Activated T-cell treated with anti-CD3 and anti-CD28 coated beads for 48 hours (primary cell): ENCODE data around the gene TTC7B.

Experiments
- DNase-seq: peaks from one replicate; pipeline ENCODE4 v3.0.0-alpha.2; 2020; ENCODE audit warnings: low read depth

The TTC7B gene

DNA sequence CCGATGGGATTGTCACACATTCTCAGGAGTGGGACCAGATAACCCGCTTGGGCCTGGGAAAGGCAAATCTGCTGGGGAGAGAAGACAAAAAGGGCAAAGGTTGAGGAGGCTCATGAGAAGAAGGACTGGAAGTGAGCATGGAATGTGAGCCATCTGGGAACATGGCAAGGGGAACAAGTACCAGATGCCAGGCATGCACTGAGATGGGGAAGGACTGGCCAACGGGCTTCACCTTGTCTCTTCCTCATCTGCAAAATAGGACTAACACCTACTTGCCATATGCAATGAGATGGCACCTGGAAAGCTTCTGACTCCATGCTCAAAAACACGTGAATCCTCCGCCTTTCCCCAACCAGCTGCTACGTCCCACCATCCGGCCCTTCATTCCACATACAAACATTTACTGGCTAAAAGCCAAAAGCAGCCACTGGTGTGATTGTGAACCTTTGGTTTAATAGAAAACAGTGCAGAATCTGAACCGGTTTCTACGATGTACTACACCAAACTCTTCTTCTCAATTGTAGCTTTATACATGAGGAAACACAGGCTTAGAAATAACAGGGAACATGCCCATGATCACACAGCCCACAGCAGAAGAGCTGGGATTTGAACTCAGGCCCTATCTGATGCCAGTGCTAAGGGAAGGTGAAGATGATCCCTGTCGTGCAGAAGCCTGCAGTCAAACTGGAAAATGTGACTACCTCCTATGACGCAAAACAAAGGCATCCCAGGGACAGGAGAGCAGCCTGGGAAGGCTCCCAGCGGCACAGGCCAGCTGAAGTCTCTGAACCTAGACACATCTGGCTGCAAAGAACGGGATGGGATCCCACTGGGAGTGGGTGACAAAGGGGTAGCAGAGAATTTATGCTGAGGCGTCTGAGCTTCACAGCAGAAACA lies 112.1 kb downstream of the TTC7B start:
- DNase-seq: no peak

DNA sequence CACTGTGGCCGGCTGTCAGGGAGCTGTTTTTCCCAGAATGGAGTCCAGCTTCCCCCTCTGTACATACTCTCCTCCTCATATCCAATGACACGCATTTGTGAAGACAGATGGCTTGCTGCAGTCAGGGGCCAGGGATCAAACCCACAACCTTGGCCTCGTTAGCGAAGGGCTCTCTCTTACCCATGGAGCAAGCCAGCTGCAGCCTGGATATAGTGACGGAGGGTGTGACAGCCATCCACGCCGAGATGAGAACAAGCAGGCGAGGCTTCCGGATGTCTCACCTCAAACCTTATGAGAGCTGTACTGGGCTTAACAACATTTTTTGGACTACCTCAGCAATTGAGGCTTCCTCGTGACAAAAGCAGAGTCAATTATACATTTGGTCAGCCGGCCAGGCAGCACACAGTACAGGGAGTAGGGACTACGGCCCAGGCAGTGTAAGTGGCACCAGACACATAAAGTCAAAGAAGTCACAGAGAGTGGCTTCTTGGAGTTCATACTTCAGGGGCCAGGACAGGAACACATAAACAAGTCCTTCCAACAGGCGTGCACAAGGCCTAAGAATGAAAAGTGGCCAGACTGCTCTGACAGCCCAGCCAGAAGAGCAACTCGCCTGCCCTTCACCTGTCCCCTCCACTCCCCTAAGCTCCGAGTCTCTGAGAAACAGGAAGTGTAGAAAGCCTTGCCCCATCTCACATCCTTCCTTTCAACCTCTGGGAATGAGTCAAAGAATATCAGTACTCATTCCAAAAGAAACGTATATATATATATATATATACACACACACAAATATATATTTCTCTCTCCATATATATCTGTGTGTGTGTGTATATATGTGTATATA lies 115.1 kb downstream of the TTC7B start:
- DNase-seq: no peak

DNA sequence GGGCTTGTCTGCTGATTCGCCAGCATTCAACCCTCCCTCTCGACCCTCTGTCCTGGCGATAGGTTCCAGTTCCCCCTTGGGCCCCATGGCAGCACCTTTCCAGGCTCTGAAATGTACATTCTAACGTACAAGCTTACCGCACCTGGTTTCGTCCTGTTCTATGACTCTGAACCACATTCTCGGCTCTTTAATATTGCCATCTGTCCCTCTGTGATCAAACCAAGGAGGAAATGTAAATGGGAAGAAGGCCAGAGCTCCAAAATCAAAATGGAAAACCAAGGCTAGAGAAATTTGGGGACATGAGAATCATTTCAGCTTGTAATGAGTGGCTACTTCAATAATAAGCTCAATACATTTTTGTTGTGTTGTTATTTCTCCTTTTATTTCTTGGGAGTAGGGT lies 117.2 kb downstream of the TTC7B start:
- DNase-seq: no peak

DNA sequence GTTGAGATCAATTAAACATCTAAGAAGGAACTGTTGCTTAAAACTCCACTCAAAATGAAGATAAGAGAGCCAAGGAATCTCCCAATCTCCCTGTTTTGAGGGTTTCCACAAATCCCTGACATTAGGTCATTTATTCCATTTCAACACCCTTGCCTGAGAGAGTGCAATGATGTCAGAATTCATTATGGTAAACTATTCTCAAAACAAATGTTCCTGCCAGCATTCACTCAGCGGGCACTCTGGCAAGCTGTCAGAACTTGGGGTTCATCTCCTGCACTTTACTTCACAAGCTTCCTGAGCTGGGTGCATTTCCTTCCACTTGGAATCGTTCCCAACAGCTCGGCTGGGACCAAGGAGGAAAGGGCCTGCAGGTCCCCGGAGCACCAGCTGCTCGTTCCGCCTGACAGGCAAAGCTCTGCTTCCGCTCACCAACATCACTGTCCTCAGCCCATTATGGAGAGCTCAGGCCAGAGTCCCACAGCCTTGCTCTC lies 117.8 kb downstream of the TTC7B start:
- no peak for DNase-seq

DNA sequence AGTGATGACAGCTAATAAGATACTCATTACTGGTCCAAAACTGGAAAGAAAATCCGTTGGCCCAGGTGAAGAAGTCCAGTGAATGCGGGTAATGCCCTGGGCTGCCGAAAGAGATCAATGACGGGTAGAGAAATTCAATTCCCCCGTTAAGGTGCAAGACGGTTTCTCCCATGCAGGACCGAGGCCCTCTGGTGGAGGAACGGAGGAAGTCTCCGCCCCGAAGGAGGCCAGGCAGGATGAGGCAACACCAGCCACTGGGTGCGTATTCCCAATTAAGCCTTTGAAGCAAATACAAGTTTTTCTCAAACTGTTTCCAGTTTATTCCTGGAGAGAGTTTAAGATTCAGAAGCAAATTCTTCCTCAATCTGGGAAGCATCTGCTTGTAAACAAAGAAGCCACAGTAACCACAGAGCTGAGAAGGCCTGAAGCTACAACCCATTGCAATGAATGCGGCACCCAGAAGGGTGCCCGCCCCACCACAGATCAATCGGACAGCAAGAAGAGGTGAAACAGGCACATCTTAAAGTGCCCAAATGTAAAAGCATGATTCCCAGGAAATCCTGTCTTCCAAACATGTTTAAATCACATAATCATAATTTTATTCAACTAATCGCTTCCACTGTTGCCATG lies 118.5 kb downstream of the TTC7B start:
- DNase-seq: peak; percentile 67

DNA sequence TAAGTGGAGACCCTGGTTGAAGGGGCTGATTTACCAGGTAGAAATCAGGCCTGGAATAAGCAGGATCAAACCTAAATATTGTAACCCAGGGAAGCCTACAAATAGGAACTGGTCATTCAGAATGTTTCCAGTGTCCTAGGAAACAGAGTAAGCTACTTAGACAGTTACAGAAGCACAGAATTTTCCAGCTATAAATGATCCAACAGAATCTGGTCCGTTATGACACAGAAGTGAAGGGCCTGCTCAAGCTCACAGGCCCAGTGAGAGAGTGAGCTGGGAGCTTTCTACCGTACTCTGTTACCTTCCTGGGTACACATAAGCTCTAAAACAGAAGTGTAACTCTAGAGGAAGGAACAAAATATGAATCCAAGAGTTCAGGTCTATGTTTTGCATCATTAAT lies 119.1 kb downstream of the TTC7B start:
- DNase-seq: no peak

DNA sequence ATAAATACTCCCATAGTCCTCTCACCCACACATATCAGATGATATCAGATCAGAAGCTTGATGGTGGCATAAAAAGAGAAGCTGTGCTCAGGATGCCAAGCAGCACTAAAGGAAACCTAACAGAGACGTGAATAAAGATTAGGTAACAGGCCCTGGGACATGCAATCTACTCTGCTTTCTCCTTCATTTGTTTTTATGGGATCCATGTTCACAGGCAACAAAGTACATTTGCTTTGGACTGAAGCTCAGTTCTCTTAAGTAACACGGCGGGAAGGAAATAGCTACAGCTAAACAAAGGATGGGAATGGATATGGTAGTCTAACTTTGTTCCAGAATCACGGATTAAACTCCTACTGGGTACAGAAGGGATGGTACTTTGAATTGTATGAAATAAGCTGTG lies 119.5 kb downstream of the TTC7B start:
- DNase-seq: no peak

DNA sequence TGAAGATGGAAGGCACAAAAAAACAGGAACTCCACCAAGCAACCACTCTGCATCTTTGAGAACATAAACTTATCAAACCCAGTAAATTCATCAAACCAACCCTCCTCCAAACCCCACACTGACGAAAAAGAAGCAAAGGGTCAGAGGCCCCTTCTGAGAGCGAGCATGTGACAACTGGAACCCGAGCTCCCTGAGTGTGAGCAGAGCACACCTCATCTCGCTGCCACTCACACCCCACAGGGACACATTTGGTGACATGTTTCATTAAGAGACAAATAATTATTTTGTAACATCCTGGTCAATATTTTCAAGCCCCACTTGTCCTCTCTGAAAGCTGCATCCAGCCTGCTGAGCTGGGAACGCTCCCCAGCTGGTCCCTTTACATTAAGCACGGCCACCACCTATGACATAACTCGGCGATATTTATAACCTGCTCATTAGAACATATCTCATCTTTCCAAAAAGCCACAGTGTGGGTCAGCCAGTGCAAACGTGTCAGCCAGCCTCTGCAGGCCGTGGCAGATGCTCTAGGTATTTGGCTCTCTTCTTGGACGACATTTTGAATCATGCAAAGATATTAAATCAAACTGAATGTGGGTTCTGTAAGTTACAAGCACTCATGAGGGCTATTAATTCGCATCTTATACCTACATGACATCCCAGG lies 120.1 kb downstream of the TTC7B start:
- DNase-seq: no peak

DNA sequence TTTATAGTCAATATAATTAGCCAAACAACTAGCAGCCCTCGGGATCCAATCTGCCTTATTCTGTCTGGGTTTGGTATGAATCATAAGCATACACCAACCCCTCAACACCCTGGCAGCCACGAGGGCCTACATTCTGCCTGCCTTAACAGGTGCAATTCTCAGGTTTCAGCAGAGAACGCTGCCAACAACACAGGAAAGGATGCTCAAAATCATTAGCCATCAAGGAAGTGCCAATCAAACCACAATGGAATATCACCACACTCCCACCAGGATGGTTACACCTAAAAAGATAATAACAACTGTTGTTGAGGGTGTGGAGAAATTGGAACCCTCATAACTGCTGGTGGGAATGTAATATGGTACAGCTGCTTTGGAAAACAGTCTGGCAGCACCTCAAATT lies 122.8 kb downstream of the TTC7B start:
- no peak for DNase-seq

DNA sequence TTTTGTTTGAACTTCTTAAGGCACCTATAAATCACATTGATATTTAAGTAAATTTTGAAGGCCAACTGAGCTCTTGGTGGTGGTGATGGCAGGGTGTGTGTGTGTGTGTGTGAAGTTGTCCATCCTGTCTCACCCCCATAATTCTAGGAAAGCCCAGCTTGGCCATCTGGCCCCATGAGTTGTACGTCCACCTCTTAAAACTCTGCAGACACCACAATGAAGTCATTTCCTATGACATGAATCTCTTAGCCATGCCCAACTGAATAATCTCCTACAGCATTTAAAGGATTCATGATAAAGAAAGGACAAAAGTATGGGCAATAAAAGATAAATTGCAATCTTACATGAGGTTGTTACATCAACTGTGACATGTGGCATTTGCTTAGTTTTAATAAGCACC lies 123.4 kb downstream of the TTC7B start:
- no peak for DNase-seq

DNA sequence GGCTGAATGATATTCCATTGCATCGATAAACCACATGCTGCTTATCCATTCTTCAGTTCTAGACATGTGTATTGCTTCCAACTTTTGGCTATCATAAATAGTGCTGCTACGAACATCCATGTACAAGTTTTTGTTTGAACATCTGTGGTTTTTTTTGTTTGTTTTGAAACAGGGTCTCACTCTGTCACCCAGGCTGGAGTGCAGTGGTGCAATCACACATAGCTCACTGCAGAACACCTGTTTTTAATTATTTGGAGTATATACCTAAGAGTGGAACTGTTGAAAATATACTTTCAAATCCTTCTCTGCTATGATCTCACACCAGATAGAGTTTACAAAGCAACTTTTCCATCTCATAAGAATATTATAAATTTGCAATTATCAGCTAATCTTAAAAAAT lies 124.2 kb downstream of the TTC7B start:
- no peak for DNase-seq

DNA sequence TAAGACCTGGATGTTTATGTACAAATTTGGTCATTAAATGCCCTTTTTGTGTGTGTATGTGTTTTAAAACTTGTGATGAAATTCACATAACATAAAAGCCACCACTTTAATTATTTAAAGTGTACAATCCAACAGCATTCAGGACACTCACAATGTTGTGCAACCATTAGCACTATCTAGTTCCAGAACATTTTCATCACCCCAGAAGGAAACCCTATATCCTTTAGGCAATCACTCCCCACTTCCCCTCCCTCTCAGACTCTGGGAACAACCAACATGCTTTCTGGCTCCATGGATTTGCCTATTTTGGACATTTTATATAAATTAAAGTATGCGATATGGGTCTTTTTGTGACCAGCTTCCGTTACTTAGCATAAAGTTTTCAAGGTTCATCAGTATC lies 124.6 kb downstream of the TTC7B start:
- no peak for DNase-seq

DNA sequence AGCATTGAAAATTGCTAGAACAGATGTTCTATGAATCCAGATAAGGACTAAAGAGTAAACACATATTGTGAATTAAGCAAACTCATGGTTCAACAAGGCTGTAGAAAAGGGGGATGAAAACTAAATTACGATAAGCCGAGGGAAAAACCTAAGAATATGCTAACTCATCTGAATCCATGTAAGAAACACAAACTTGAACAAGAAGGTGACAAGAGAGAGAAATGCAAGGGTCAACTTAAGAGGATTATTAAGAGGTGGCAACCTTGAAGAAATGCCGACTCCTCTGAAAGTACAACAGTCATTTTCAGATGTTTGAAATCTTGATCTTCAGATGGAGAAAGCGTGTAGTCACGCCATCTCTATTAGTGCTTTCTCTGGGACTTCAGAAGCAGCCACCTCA lies 128.6 kb downstream of the TTC7B start:
- no peak for DNase-seq

DNA sequence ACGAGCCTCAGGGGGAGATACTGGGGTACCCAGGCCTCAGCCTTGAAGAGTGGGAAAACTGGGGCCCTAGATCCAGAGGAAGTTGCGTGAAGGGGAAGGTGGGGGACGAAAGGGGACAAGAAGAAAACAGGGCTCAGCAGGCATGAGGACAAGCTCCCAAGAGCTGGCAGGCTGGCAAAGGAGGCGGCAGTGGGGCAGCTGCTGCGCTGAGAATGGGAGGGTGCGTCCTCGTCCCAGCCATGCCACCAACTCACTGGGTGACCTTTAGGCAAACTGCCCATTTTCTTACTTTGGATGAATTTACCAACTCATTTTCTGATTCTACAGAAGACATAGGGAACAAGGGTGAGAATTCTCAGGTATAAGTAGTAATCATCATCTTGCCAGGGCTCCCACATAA lies 133.6 kb downstream of the TTC7B start:
- no peak for DNase-seq

DNA sequence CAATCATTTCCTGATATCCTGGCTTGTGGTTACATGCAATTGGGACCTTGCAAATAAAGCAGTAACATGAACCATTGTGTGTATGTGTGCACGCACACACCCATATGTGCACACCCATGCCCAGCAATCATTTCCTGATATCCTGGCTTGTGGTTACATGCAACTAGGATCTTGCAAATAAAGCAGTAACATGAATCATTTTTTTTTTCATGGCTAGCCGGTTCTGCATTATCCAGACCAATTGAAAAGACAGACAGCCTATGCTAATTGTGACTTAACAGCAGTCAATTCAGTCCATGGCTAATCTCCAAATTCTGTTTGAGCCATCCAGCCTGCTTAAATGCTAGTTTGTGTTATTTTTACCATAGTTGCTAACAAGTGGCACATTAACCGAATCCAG lies 134.3 kb downstream of the TTC7B start:
- DNase-seq: no peak

DNA sequence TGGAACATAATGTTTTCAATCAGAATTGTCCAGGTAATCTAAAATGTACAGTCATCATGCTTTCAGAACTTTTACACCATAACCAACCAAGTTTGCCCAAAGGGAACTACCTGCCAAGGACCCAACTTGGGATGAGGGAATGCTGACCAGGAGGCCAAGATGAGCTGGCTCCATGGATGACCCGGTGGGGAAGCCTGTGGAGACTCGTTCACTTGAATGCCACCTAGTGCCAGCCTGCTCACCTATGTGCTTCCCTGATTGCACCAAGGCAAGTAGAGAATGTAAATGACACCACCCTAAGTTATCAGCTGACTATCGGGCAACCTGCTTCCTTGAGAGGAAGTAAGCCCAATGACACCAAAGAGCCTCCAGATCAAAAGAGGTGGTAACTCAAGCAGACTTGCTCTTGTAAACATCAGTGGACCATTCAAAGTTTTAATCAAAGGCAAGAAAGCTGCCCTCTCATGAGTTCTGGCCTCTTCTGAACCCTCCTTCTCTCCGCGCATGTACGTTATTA lies 137.3 kb downstream of the TTC7B start:
- no peak for DNase-seq

DNA sequence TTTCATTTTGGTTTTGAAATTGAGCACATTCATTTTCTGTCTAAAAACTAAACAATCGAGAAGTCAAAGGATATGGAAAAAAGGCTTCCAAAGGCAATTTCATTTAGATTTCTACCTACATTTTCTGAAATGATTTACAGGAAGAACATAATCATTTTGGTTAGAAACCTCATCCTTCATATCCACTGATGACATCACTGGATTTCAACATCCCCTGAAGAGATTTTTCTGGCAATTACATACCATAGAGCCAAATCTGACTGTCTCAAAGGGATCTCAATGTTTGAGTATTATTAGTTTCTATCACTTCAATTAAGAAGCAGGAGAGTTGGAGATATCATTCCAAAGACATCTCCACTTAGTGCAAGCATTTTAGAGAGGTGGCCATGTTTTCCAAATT lies 137.8 kb downstream of the TTC7B start:
- no peak for DNase-seq

DNA sequence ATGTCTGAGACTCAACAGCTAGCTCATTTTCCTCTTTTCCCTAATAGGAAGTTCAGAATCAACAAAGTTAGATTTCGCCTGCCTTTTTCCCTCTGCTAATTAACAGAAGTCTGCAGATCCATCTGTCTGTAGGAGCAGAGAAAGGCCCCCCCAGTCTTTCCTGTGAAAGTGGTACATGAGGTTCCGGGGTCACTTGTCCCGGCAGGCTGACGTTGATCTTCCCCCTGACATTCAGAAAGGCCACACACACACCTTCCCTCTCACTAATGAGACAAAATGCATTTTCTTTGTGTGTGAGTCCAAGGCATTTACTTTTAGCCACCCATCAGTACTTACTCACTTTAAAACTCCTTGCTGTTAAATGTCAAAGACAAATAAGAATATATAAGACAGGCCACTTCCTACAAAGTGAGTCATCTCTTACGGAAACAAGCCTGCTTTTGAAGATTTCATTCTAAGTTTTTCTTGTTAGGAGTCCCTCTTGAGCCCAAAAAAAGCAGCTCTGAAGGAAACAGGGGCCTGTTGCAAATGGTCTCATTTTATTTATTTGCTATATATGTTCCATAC lies 138.7 kb downstream of the TTC7B start:
- no peak for DNase-seq

DNA sequence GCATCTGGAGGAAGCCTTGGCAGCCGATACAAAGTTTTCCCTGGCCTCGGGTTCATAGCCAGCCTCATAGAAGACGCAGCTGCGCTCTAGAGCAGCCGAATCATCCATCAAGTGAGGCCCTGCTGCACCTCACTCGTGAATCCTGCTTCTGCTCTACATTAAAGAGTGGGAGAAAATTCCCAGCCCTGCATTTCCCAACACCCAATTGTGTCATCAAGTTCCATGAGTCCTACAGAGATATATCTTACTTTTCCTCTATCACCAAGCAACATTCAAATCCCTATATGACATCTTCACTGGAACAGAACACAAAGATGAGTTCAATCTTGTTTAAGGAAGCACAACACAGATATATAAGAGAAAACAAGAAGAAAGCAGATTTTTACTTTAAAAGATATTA lies 139.3 kb downstream of the TTC7B start:
- DNase-seq: no peak

DNA sequence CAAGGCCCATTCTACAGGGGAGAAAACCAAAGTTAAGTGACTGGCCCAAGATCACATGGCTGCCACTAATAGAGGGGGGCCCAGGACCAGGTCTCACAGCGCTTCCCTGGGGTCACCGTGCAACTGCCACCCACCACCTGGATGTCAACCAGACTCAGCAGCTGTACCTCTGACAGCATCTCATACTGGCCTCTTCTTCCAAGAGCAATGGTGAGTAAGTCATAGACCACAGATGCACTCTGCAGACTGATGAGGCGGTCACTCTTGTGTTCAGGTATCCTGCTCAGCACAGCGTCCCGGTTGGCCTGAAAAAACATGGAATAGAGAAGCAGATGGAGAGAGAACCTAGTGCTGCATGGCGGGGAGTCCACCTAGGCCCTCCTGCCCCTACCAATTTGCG lies 139.9 kb downstream of the TTC7B start:
- DNase-seq: no peak

DNA sequence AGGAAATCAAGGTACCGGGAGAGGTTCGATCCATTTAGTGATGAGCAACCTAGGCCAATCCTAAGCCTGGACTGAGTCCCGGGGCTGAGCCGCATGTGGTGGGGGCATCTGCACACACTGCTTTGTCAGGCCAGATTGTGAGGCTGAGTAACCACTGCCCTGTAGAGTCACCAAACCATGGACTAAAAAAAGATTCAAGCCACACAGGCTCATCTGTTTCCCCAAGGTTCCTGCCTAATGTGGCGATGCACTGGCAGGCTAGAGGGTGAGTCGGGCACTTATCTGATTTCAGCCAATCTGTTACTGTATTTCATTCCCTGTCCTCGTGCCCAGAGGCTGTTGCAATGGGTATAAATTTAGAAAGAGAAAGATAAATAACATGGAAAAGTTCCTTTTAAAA lies 140.8 kb downstream of the TTC7B start:
- no peak for DNase-seq

DNA sequence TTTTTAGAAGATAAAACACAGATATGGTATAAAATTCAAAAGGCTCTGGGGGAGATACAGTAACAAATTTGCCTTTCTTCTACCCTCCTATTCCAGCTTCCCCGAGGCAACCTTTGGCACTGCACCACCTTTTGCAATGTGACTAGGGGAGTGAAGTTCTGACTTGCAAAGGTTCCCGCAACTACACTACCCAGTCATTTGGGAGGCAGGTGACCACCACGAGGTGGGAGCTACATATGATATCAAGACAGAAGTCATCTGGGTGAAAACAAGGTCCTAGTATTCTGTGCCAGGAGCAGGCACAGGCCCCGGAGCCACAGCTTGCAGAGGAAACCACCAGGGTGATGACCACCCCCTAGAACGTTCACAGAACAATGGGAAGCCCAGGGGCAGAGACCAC lies 141.5 kb downstream of the TTC7B start:
- DNase-seq: no peak
